Chondrocyte (in vitro differentiated cells): ENCODE results near the gene ARG1. TPM values are rescaled to one million over a fixed set of nuclear protein-coding genes. Genes with fewer than 3 reads are reported as not detected.

Experiments used
- DNase-seq: peaks from one replicate; pipeline ENCODE4 v3.0.0; 2021; ENCODE audit warnings: mixed read lengths, low spot score
- H3K27ac Mint-ChIP-seq: one replicate; pipeline ENCODE4 v1.8.0; 2021; ENCODE audit warnings: mild to moderate bottlenecking, moderate library complexity, mixed read lengths; ENCODE audit not compliant: unreplicated experiment
- H3K27me3 Mint-ChIP-seq: 2 replicates; pipeline ENCODE4 v1.8.0; 2021; ENCODE audit warnings: low read depth, mixed read lengths
- H3K36me3 Mint-ChIP-seq: 2 replicates; pipeline ENCODE4 v1.8.0; 2021; ENCODE audit warnings: low read depth, mixed read lengths
- H3K4me1 Mint-ChIP-seq: 2 replicates; pipeline ENCODE4 v1.8.0; 2021; ENCODE audit warnings: low read depth, mild to moderate bottlenecking, mixed read lengths
- H3K4me3 Mint-ChIP-seq: one replicate; pipeline ENCODE4 v1.8.0; 2021; ENCODE audit warnings: mild to moderate bottlenecking, moderate library complexity, mixed read lengths; ENCODE audit not compliant: unreplicated experiment
- H3K9me3 Mint-ChIP-seq: 2 replicates; pipeline ENCODE4 v1.8.0; 2021; ENCODE audit warnings: low read depth, mixed read lengths
- CTCF ChIP-seq: fragments of 200-600 bp; sonication (generic); IDR thresholded peaks from 2 replicates; pipeline ENCODE4 v1.5.0; 2021; ENCODE audit warnings: antibody characterized with exemption, mild to moderate bottlenecking, moderate library complexity
- total RNA-seq: library from RNA; stranded (reverse); gene quantifications from 3 replicates; pipeline ENCODE4 v1.2.1, GENCODE V29; 2021

Gene ARG1
- total RNA-seq, 1 donor from 2014 or later: not detected

- H3K27me3 Mint-ChIP-seq: no peaks in the 10 kb centered on the region
- peaks cover 34% of the 10 kb centered on the region for H3K36me3 Mint-ChIP-seq
- DNase-seq: no peak
- peak; percentile 72 for TF ChIP-seq CTCF
- no peaks in the 10 kb centered on the region for H3K4me1 Mint-ChIP-seq
- no peak overlapping the region for H3K27ac Mint-ChIP-seq
- H3K9me3 Mint-ChIP-seq: no peaks in the 10 kb centered on the region
- H3K4me3 Mint-ChIP-seq: no peak overlapping the region
Measured at GRCh38 chr6:131597446-131597845, 24.4 kb downstream of the ARG1 start.

- Mint-ChIP-seq H3K9me3 (no peaks in the 10 kb centered on the region), H3K4me1 (peaks cover 8% of the 10 kb centered on the region), H3K4me3 (no peak overlapping the region), H3K36me3 (peaks cover 26% of the 10 kb centered on the region), H3K27me3 (no peaks in the 10 kb centered on the region), H3K27ac (no peak overlapping the region)
- TF ChIP-seq CTCF: no peak
- no peak for DNase-seq
Measured at GRCh38 chr6:131600716-131601115, 27.7 kb downstream of the ARG1 start.

DNA sequence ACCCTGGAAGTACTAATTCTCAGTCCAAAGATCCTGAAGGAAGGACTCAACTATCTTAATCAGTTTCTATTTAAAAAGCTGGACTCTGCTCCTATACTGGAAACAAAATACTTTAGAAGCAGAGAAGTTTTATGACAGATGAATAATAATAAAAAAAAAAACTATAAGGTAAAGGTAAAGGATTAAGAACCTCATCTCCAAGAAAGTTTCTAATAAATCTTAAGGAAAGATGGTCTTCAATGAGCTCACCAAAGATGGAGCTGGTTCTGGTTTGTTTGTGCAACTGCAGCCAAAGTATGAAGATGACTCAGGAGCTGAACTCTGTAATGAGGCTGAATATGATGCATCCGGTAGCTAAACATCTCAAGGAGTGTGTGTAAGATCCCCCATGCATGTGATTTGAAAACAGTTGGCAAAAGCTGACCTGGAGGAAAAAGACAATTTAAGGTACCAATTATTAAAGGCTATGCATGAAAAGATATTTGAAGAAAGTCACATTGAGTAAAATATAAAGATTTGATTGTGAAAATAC is 29.8 kb downstream of the ARG1 start:
- no peak for DNase-seq
- peak overlapping the region; percentile 38 for H3K27ac Mint-ChIP-seq
- no peaks in the 10 kb centered on the region for H3K9me3 Mint-ChIP-seq
- H3K27me3 Mint-ChIP-seq: no peaks in the 10 kb centered on the region
- H3K4me3 Mint-ChIP-seq: no peak overlapping the region
- no peak for TF ChIP-seq CTCF
- peaks cover 31% of the 10 kb centered on the region for H3K36me3 Mint-ChIP-seq
- peaks cover 8% of the 10 kb centered on the region for H3K4me1 Mint-ChIP-seq

DNA sequence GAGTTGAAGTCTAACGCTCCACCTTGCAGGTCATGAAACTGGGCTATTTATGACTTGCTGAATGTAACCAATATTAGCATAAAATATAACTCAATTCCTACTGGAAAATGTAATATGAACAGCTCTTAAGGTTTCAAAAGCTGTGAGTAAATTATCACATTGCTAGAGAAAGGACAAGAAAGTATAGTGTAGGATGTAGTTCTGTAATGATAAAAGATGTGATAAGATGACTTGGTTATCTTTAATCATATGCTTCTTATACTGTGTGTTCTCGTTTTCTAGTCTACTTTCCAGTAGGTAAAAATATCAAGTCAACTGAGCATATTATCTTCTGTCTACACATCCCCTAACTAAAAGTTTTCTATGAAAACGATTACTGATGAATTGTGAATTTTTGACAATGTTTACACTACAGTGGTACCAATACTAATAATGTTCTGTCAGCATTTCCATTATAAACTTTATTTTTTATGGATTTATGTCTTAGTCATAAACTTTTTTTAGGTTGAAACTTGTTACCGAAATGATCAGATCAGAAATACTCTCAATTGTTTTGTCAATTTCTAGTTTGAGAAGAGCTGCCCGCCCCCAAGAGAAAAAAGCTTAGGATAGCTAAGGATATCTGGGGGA is 40.4 kb downstream of the ARG1 start:
- DNase-seq: no peak
- Mint-ChIP-seq H3K9me3 (no peaks in the 10 kb centered on the region), H3K36me3 (peaks cover 29% of the 10 kb centered on the region), H3K4me1 (peaks cover 4% of the 10 kb centered on the region), H3K27me3 (no peaks in the 10 kb centered on the region), H3K4me3 (no peak overlapping the region), H3K27ac (no peak overlapping the region)
- no peak for TF ChIP-seq CTCF

- TF ChIP-seq CTCF: no peak
- Mint-ChIP-seq H3K4me3 (no peak overlapping the region), H3K36me3 (peaks cover 23% of the 10 kb centered on the region), H3K4me1 (peaks cover 4% of the 10 kb centered on the region), H3K27ac (no peak overlapping the region), H3K27me3 (no peaks in the 10 kb centered on the region), H3K9me3 (no peaks in the 10 kb centered on the region)
- DNase-seq: no peak
Measured at GRCh38 chr6:131615275-131615674, 42.2 kb downstream of the ARG1 start.
